Keratinocyte (primary cell): ENCODE measurements around the gene MRPS33.

Source experiments
- CTCF ChIP-seq, 3 experiments: IDR thresholded peaks in 1 of 3; conservative IDR thresholded peaks in 1 of 3; optimal IDR thresholded peaks in 1 of 3; 2 replicates in 2 of 3; 3 replicates in 1 of 3; pipeline versions ENCODE3 to v1.5.1; 2011; ENCODE audit warnings: low read length in 3 of 3, mild to moderate bottlenecking in 3 of 3, moderate library complexity in 2 of 3, control low read depth in 1 of 3, inconsistent platforms in 1 of 3; ENCODE audit not compliant: insufficient read depth in 2 of 3; ENCODE audit errors: extremely low read depth in 1 of 3
- EZH2 ChIP-seq: IDR thresholded peaks from one replicate; pipeline ENCODE4 v1.6.1; 2012; ENCODE audit warnings: inconsistent platforms, mild to moderate bottlenecking, low read length, moderate library complexity

GRCh38 chr7:140977741-140978140, 37.0 kb downstream of the MRPS33 start:
- TF ChIP-seq CTCF (optimal IDR thresholded peaks at IDR 0.05 in 1 of 3, IDR thresholded peaks at IDR 0.05 in 1 of 3, conservative IDR thresholded peaks at IDR 0.05 in 1 of 3; ENCODE audit: extremely low read depth in 1 of 3, insufficient read depth in 2 of 3, low read length in 3 of 3) (no peak), EZH2 (no peak)
